ENCODE data around the gene TNRC18. TPM values are rescaled to one million over a fixed set of nuclear protein-coding genes. Genes with fewer than 3 reads are reported as not detected.
"Not testable (repeated sequence)": the region's sequence is repeated elsewhere in the genome, so short reads cannot be mapped to it uniquely, and the experiment has no call there.

The TNRC18 gene
- total and polyA plus RNA-seq, 2 of the 8 experiments (the other 6 are each of a cell fraction or from before 2014, with no cell fraction given), result 1.7 to 8.6 TPM

DNA sequence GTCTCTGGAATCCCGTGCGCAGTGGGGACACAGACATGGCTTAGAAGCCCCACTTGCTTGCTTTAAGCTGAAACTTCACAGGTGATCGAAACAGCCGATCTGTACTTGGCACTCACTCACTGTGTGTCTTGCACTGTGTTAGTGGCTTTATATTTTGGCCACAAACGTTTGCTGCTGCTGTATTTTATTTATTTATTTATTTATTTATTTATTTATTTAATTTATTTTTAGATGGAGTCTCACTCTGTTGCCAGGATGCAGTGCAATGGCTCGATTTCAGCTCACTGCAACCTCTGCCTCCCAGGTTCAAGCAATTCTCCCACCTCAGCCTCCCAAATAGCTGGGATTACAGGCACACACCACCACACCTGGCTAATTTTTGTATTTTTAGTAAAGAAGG is 63.6 kb downstream of the TNRC18 start:
- H4K5ac ChIP-seq (ENCODE audit: insufficient read length, low read depth, low read length); FAIRE-seq; H2BK12ac ChIP-seq (ENCODE audit: low read depth, low read length); H3K4me3 ChIP-seq (ENCODE audit: extremely low read depth in 1 of 4, insufficient read depth in 2 of 4, low read depth in 3 of 4, low read length in 4 of 4); H3K18ac ChIP-seq (ENCODE audit: extremely low read depth, low read length); H2BK15ac ChIP-seq (ENCODE audit: low read length); H3K4me1 ChIP-seq (replicated peaks in 1 of 4; ENCODE audit: control insufficient read depth in 3 of 4, insufficient read depth in 4 of 4, low read length in 3 of 4); H3K4ac ChIP-seq (replicated peaks; ENCODE audit: insufficient read length, low read depth, low read length); H4K8ac ChIP-seq (ENCODE audit: extremely low read depth, insufficient read depth, low read length); H4K20me1 ChIP-seq (replicated peaks in 1 of 2; ENCODE audit: control insufficient read depth in 1 of 2, insufficient read depth in 2 of 2, low read length in 2 of 2); H2BK20ac ChIP-seq (ENCODE audit: low read length); DNase-seq (ENCODE audit: low read depth in 1 of 2, low spot score in 2 of 2); H3K23me2 ChIP-seq (ENCODE audit: low read depth, low read length); POLR2A ChIA-PET (ENCODE audit: partially characterized antibody); H3K14ac ChIP-seq (ENCODE audit: insufficient read length); H3K79me1 ChIP-seq (ENCODE audit: low read depth, low read length); H2AFZ ChIP-seq (ENCODE audit: low read length); H2BK120ac ChIP-seq (replicated peaks; ENCODE audit: low read depth, low read length); H3K23ac ChIP-seq (ENCODE audit: insufficient read length); H2BK5ac ChIP-seq (ENCODE audit: low read depth, low read length); H3K9me3 ChIP-seq (ENCODE audit: insufficient read depth in 2 of 2, low read depth in 1 of 2, low read length in 1 of 2); H3K9ac ChIP-seq (replicated peaks in 1 of 4; ENCODE audit: extremely low read depth in 1 of 4, low read depth in 3 of 4, low read length in 3 of 4); H2AK5ac ChIP-seq (ENCODE audit: low read depth, low read length); H3K79me2 ChIP-seq (ENCODE audit: control insufficient read depth in 1 of 2, insufficient read depth in 2 of 2, low read length in 2 of 2); H3K27ac ChIP-seq (ENCODE audit: low read depth, low read length); H3K27me3 ChIP-seq (replicated peaks in 1 of 4; ENCODE audit: control insufficient read depth in 3 of 4, extremely low read depth in 1 of 4, insufficient read depth in 3 of 4, low read length in 3 of 4); H4K91ac ChIP-seq (replicated peaks; ENCODE audit: insufficient read length, low read length); H3K36me3 ChIP-seq (ENCODE audit: control insufficient read depth in 2 of 4, insufficient read depth in 4 of 4, low read length in 3 of 4); H3K56ac ChIP-seq (replicated peaks; ENCODE audit: insufficient read length, low read depth, low read length); H3K4me2 ChIP-seq (ENCODE audit: insufficient read depth in 1 of 2, low read depth in 2 of 2, low read length in 2 of 2): not testable (repeated sequence)
- CTCF ChIA-PET (ENCODE audit: partially characterized antibody), result interaction anchor here (1.0 kb wide), 1 partner anchor 135 kb away, joined by 3 read pairs; no protein-coding TSS in a partner anchor
- 91% methylated on average over 6 of the region's 6 CpGs; no CpG with 5 or more reads in 1 of the 2 experiments for WGBS, 2 experiments (ENCODE audit: extremely low coverage in 1 of 2, insufficient coverage in 1 of 2, insufficient read length in 1 of 2, insufficient replicate concordance in 2 of 2, low coverage in 1 of 2, low lambda C conversion rate in 2 of 2, missing lambda C conversion rate in 1 of 2)
